Measurements from ENCODE around the gene CHKB.
A peak's percentile ranks its signal among the peaks of the same experiment; 100 is the strongest.

CHKB gene

DNA sequence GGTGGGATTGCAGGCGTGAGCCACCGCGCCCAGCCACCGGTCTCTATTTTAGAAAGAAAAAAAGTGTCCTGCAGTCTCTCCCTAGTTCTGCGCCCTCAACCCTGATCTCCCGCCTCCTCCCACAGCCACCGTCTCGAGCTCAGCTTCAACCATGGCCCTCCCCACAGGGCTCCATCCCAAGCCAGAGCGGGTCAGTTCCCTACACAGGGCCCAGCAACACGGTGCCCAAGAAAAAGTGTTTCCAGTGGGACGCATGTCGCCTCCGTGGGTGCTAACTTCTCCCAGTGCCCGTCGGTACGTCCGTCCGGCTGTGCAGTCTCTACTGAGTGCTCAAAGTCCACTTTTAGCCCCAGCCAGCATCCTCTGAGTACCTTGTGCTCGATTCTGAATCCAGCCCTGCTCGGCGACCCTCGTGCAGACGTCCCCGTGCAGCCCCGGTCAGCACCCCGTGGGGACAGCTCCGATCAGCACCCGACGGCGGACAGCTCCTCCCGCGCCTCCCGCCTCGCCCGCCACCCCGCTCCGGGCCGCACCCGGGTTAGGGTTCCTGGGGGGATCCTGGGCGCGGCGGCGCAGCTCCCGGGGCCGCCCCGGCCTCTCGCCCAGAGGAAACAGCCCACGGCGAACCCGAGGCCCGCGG, 17.3 kb upstream of the CHKB start (continued):
- TF ChIP-seq ZSCAN5A (tag by site-specific recombination; IDR thresholded peaks at IDR 0.05) (no peak), EGR2 (tag by site-specific recombination; IDR thresholded peaks at IDR 0.05; ENCODE audit: low read depth) (no peak), ZNF629 (tag by site-specific recombination; IDR thresholded peaks at IDR 0.05) (no peak), RBAK (tag by site-specific recombination; IDR thresholded peaks at IDR 0.05) (no peak), ZBTB26 (tag by site-specific recombination; optimal IDR thresholded peaks at IDR 0.05) (peak; percentile 69), ZNF777 (tag by site-specific recombination; IDR thresholded peaks at IDR 0.05; ENCODE audit: borderline replicate concordance) (peak; percentile 54; the same call in 1 of the 2 replicates), ZNF610 (tag by site-specific recombination; IDR thresholded peaks at IDR 0.05; ENCODE audit: borderline replicate concordance) (no peak), ZNF48 (tag by site-specific recombination; IDR thresholded peaks at IDR 0.05) (no peak), ZNF19 (tag by site-specific recombination; IDR thresholded peaks at IDR 0.05; ENCODE audit: low read depth) (no peak), ZNF692 (tag by site-specific recombination; IDR thresholded peaks at IDR 0.05) (no peak), ZNF785 (tag by site-specific recombination; IDR thresholded peaks at IDR 0.05) (no peak), ZSCAN4 (tag by site-specific recombination; IDR thresholded peaks at IDR 0.05) (no peak), ZNF138 (tag by site-specific recombination; IDR thresholded peaks at IDR 0.05; ENCODE audit: borderline replicate concordance) (no peak), SP7 (tag by site-specific recombination; IDR thresholded peaks at IDR 0.05) (no peak), ZNF600 (tag by site-specific recombination; IDR thresholded peaks at IDR 0.05) (peak; percentile 69), ZBTB44 (tag by site-specific recombination; IDR thresholded peaks at IDR 0.05) (no peak), ZNF548 (tag by site-specific recombination; IDR thresholded peaks at IDR 0.05) (no peak), ZNF18 (tag by site-specific recombination; IDR thresholded peaks at IDR 0.05) (no peak), ZNF426 (tag by site-specific recombination; IDR thresholded peaks at IDR 0.05) (no peak), BCL11A (tag by site-specific recombination; IDR thresholded peaks at IDR 0.05; ENCODE audit: low read depth) (no peak), ZNF24 (tag by site-specific recombination; IDR thresholded peaks at IDR 0.05) (no peak), KLF10 (tag by site-specific recombination; IDR thresholded peaks at IDR 0.05) (no peak), GLIS2 (tag by site-specific recombination; IDR thresholded peaks at IDR 0.05) (peak; percentile 64)
- TF ChIP-seq, protein P1, sequence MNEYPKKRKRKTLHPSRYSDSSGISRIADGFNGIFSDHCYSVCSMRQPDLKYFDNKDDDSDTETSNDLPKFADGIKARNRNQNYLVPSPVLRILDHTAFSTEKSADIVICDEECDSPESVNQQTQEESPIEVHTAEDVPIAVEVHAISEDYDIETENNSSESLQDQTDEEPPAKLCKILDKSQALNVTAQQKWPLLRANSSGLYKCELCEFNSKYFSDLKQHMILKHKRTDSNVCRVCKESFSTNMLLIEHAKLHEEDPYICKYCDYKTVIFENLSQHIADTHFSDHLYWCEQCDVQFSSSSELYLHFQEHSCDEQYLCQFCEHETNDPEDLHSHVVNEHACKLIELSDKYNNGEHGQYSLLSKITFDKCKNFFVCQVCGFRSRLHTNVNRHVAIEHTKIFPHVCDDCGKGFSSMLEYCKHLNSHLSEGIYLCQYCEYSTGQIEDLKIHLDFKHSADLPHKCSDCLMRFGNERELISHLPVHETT (tag by site-specific recombination; IDR thresholded peaks at IDR 0.05), result no peak
- TF ChIP-seq, protein P2, sequence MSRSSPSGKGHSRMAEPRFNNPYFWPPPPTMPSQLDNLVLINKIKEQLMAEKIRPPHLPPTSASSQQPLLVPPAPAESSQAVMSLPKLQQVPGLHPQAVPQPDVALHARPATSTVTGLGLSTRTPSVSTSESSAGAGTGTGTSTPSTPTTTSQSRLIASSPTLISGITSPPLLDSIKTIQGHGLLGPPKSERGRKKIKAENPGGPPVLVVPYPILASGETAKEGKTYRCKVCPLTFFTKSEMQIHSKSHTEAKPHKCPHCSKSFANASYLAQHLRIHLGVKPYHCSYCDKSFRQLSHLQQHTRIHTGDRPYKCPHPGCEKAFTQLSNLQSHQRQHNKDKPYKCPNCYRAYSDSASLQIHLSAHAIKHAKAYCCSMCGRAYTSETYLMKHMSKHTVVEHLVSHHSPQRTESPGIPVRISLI (tag by site-specific recombination; IDR thresholded peaks at IDR 0.05), result no peak
- TF ChIP-seq, protein P3, sequence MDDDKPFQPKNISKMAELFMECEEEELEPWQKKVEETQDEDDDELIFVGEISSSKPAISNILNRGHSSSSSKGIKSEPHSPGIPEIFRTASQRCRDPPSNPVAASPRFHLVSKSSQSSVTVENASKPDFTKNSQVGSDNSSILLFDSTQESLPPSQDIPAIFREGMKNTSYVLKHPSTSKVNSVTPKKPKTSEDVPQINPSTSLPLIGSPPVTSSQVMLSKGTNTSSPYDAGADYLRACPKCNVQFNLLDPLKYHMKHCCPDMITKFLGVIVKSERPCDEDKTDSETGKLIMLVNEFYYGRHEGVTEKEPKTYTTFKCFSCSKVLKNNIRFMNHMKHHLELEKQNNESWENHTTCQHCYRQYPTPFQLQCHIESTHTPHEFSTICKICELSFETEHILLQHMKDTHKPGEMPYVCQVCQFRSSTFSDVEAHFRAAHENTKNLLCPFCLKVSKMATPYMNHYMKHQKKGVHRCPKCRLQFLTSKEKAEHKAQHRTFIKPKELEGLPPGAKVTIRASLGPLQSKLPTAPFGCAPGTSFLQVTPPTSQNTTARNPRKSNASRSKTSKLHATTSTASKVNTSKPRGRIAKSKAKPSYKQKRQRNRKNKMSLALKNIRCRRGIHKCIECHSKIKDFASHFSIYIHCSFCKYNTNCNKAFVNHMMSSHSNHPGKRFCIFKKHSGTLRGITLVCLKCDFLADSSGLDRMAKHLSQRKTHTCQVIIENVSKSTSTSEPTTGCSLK (tag by site-specific recombination; IDR thresholded peaks at IDR 0.05), result no peak
